Breast epithelium (tissue), 3 donors: ENCODE results near the gene NTHL1.

Source experiments
- CTCF ChIP-seq, 3 donors: fragments of 450-650 bp; IDR thresholded peaks; one replicate each; pipeline ENCODE4 v1.5.1; 2016 to 2017; ENCODE audit warnings: antibody characterized with exemption in 3 of 3, mild to moderate bottlenecking in 3 of 3, moderate library complexity in 3 of 3
- POLR2A ChIP-seq: fragments of 450-650 bp; IDR thresholded peaks from one replicate; pipeline ENCODE4 v1.6.1; 2016; ENCODE audit warnings: antibody characterized with exemption, mild to moderate bottlenecking, moderate library complexity
- POLR2AphosphoS5 ChIP-seq, 3 donors: sonication (generic); formaldehyde crosslinking; IDR thresholded peaks; one replicate each; pipeline ENCODE4 v1.6.1; 2017; ENCODE audit warnings: antibody characterized with exemption in 3 of 3

GRCh38 chr16:2058872-2059271, 11.2 kb upstream of the NTHL1 start:
- TF ChIP-seq POLR2A: no peak
- TF ChIP-seq CTCF (IDR thresholded peaks at IDR 0.05): no peak
- TF ChIP-seq POLR2AphosphoS5 (IDR thresholded peaks at IDR 0.05): no peak
